Sigmoid colon (tissue), 7 donors: ENCODE measurements around the gene NEO1. TPM values are rescaled to one million over a fixed set of nuclear protein-coding genes. Genes with fewer than 3 reads are reported as not detected.

Source experiments
- DNase-seq: peaks from one replicate; pipeline ENCODE4 v3.0.0-alpha.2; 2019
- H3K27ac ChIP-seq, 4 donors: fragments of 200-600 bp; sonication (generic); one replicate each; pipeline ENCODE4 v1.5.1; 2016 to 2019; ENCODE audit warnings: mild to moderate bottlenecking in 1 of 4
- H3K27me3 ChIP-seq, 3 donors: fragments of 200-600 bp; sonication (generic); one replicate each; pipeline ENCODE4 v1.5.1; 2019; ENCODE audit warnings: mild to moderate bottlenecking in 1 of 3
- H3K36me3 ChIP-seq, 4 donors: fragments of 200-600 bp; sonication (generic); one replicate each; pipeline ENCODE4 v1.5.1; 2016 to 2019
- H3K4me1 ChIP-seq, 4 donors: fragments of 200-600 bp; sonication (generic); one replicate each; pipeline ENCODE4 v1.5.1; 2017 to 2019
- H3K4me3 ChIP-seq, 4 donors: fragments of 200-600 bp; sonication (generic); one replicate each; pipeline ENCODE4 v1.5.1; 2017 to 2019; ENCODE audit warnings: mild to moderate bottlenecking in 2 of 4, moderate library complexity in 1 of 4
- H3K9me3 ChIP-seq, 4 donors: fragments of 200-600 bp in 3 of 4; sonication (generic) in 3 of 4; one replicate each; pipeline versions ENCODE4 v1.5.1 to v1.6.1; 2013 to 2019
- EP300 ChIP-seq, 4 donors: sonication (generic); formaldehyde crosslinking; IDR thresholded peaks; one replicate each; pipeline ENCODE4 v1.6.1; 2017; ENCODE audit warnings: antibody characterized with exemption in 4 of 4
- POLR2A ChIP-seq, 2 donors: fragments of 450-650 bp; IDR thresholded peaks; one replicate each; pipeline ENCODE4 v1.6.1; 2016; ENCODE audit warnings: antibody characterized with exemption in 2 of 2, mild to moderate bottlenecking in 2 of 2, moderate library complexity in 2 of 2
- POLR2AphosphoS5 ChIP-seq, 4 donors: sonication (generic); formaldehyde crosslinking; IDR thresholded peaks; one replicate each; pipeline ENCODE4 v1.6.1; 2017; ENCODE audit warnings: antibody characterized with exemption in 4 of 4
- WGBS, 2 donors: extraction: QIAGEN DNeasy Blood & Tissue Kit; methylation state at CpG; one replicate each; pipeline ENCODE4 v1.1.7; 2013; 5-methylcytosine and 5-hydroxymethylcytosine counted together
- intact Hi-C: fragments of 100-400 bp; cut with DNase I; formaldehyde crosslinking; loops from one replicate; pipeline ENCODE4 v1.15.1; 2023
- polyA plus RNA-seq, 3 donors: library from polyadenylated mRNA; stranded (reverse); fragments of 200-250 nt; gene quantifications; one replicate each; pipeline ENCODE4 v1.2.3, GENCODE V29; 2013
- total RNA-seq, 4 donors: library from RNA; depleted of rRNA; stranded (reverse); fragments of >200 nt; gene quantifications; one replicate each; pipeline ENCODE4 v1.1.0, GENCODE V29; 2016
- TF ChIP-seq, protein P1 (sequence below), 4 experiments: fragments of 450-650 bp in 3 of 4; fragments of 200-600 bp in 1 of 4; IDR thresholded peaks; one replicate each; pipeline ENCODE4 v1.5.1; 2016 to 2019; ENCODE audit warnings: antibody characterized with exemption in 4 of 4, mild to moderate bottlenecking in 3 of 4, moderate library complexity in 2 of 4
- donor health status: healthy with polysubstance abuse.
- donor health status: Bipolar disorder and iron deficiency.
- donor health status: healthy.

NEO1 gene
- total and polyA plus RNA-seq, 7 donors: 9.0 to 56.5 (median 26.8) TPM

DNA sequence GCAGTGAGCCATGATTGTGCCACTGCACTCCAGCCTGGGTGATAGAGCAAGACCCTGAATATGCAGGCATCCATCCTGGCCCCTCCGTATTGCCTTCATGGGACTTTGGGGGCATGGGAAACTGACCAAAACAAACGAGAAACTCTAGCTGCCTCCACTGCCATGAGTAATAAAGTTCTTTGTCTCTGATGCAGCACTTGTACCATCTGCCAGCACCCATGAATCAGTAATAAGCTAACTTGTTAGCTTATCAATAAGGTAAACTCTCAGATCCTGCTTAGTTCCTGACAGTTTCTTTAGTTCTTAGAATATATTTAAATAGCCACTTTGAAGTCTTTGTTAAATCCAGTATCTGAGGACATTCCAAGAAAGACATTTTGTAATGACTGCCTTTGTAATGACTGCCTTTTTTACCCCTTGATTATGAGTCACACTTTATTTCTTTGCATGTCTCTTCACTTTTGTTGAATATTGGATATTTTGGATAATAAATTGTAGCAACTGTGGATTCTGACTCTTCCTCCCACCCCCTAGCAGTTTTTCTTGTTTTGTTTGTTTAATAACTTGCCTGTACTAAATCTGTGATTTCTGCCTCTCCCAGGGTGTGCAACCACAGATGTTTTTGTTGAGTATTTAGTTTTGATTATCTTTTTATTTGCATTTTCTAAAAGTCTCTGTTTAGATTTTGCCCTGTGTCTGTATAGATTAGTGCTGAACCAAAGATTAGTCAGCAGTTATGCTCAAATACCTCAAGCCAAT lies 179.6 kb downstream of the NEO1 start:
- Histone ChIP-seq H3K4me3 (no peak overlapping the region), H3K27ac (no peak overlapping the region), H3K9me3 (no peaks in the 10 kb centered on the region), H3K4me1 (peaks cover 0 to 14% (median 5%) of the 10 kb centered on the region in 4 donors), H3K36me3 (peaks cover 0 to 8% (median 0%) of the 10 kb centered on the region in 4 donors), H3K27me3 (no peaks in the 10 kb centered on the region)
- intact Hi-C loops: no loop called here
- 68 to 70% methylated on average over 2 of the region's 2 CpGs for WGBS, 2 donors
- TF ChIP-seq EP300 (IDR thresholded peaks at IDR 0.05): no peak
- TF ChIP-seq POLR2A (IDR thresholded peaks at IDR 0.05): no peak
- TF ChIP-seq, protein P1, sequence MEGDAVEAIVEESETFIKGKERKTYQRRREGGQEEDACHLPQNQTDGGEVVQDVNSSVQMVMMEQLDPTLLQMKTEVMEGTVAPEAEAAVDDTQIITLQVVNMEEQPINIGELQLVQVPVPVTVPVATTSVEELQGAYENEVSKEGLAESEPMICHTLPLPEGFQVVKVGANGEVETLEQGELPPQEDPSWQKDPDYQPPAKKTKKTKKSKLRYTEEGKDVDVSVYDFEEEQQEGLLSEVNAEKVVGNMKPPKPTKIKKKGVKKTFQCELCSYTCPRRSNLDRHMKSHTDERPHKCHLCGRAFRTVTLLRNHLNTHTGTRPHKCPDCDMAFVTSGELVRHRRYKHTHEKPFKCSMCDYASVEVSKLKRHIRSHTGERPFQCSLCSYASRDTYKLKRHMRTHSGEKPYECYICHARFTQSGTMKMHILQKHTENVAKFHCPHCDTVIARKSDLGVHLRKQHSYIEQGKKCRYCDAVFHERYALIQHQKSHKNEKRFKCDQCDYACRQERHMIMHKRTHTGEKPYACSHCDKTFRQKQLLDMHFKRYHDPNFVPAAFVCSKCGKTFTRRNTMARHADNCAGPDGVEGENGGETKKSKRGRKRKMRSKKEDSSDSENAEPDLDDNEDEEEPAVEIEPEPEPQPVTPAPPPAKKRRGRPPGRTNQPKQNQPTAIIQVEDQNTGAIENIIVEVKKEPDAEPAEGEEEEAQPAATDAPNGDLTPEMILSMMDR (IDR thresholded peaks at IDR 0.05): no peak
- no peak for TF ChIP-seq POLR2AphosphoS5 (IDR thresholded peaks at IDR 0.05)
- DNase-seq: no peak

DNA sequence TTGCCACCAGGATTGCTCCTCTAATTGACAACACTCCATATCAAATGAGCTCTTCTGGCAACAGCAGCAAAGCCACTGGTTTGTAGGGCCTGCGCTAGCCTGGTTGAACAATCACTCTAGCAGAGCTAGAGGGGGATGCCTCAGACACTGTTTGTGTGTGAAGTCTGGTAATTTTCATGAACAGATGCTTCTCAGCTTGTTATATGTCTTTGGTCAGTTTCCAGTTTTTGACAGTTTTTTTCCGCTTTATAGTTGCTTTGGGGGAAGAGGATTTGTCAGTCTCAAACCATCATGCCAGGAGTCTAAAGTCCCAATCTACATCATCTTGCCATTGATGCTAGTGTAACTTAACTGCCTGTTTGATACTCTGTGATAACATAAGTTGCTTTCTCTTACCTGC lies 180.5 kb downstream of the NEO1 start:
- H3K4me3 ChIP-seq: no peak overlapping the region
- no peak overlapping the region for H3K27ac ChIP-seq
- no peaks in the 10 kb centered on the region for H3K27me3 ChIP-seq
- TF ChIP-seq POLR2A (IDR thresholded peaks at IDR 0.05) (no peak), POLR2AphosphoS5 (IDR thresholded peaks at IDR 0.05) (no peak), EP300 (IDR thresholded peaks at IDR 0.05) (no peak)
- TF ChIP-seq, protein P1 (IDR thresholded peaks at IDR 0.05): no peak
- DNase-seq: no peak
- H3K36me3 ChIP-seq: peaks cover 0 to 17% (median 0%) of the 10 kb centered on the region in 4 donors
- intact Hi-C loops: no loop called here
- H3K9me3 ChIP-seq: no peaks in the 10 kb centered on the region
- 87 to 89% methylated on average over 2 of the region's 2 CpGs for WGBS, 2 donors
- peaks cover 0 to 9% (median 1%) of the 10 kb centered on the region in 4 donors for H3K4me1 ChIP-seq

- 88 to 89% methylated on average over 5 of the region's 5 CpGs for WGBS, 2 donors
- intact Hi-C loops: no loop called here
- no peak for DNase-seq
- no peak overlapping the region for H3K4me3 ChIP-seq
- H3K4me1 ChIP-seq: peaks cover 0 to 12% (median 6%) of the 10 kb centered on the region in 4 donors
- no peak overlapping the region for H3K27ac ChIP-seq
- no peaks in the 10 kb centered on the region for H3K9me3 ChIP-seq
- H3K36me3 ChIP-seq: peaks cover 0 to 17% (median 0%) of the 10 kb centered on the region in 4 donors
- TF ChIP-seq, protein P1 (IDR thresholded peaks at IDR 0.05): no peak
- no peak for TF ChIP-seq POLR2A (IDR thresholded peaks at IDR 0.05)
- TF ChIP-seq POLR2AphosphoS5 (IDR thresholded peaks at IDR 0.05): no peak
- TF ChIP-seq EP300 (IDR thresholded peaks at IDR 0.05): no peak
- H3K27me3 ChIP-seq: no peaks in the 10 kb centered on the region
Observed at GRCh38 chr15:73233623-73234022, 181.4 kb downstream of the NEO1 start.

DNA sequence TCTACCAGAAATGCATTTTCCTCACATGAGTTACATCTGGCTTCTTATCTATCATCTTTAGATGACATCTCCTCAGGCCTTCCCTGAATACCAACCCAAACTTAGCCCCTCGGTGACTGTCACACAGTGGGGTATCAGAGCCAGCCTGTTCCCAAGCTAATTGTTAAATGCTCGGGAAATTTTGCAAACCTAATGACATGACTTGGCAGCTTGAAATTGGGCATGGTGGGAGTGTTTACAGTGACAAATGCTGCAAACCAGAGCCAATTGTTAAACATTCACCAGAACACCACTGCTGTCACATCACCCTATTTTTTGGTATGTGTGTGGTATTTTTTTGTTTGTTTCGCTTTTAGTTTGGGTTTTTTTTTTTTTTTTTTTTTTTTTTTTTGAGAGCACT lies 185.6 kb downstream of the NEO1 start:
- no peak for DNase-seq
- Histone ChIP-seq H3K4me1 (peaks cover 0 to 16% (median 9%) of the 10 kb centered on the region in 4 donors), H3K4me3 (no peak overlapping the region), H3K9me3 (no peaks in the 10 kb centered on the region), H3K27me3 (no peaks in the 10 kb centered on the region), H3K27ac (no peak overlapping the region), H3K36me3 (peaks cover 0 to 17% (median 0%) of the 10 kb centered on the region in 4 donors)
- 60 to 71% methylated on average over 3 of the region's 3 CpGs for WGBS, 2 donors
- TF ChIP-seq EP300 (IDR thresholded peaks at IDR 0.05) (no peak), POLR2A (IDR thresholded peaks at IDR 0.05) (no peak), POLR2AphosphoS5 (IDR thresholded peaks at IDR 0.05) (peak in 2 of 4 donors; percentile 7 to 16)
- TF ChIP-seq, protein P1 (IDR thresholded peaks at IDR 0.05): no peak
- intact Hi-C loops: no loop called here
